Heart left ventricle (tissue), 16 donors: ENCODE results near the gene MBTPS2. TPM values are rescaled to one million over a fixed set of nuclear protein-coding genes. Genes with fewer than 3 reads are reported as not detected.

Experiments
- ATAC-seq, 4 donors: fragments of 200-7000 bp; cut with Tn5 transposase; one replicate each; pipeline ENCODE4 v1.9.1; 2020 to 2022; ENCODE audit warnings: moderate library complexity in 4 of 4, mild to moderate bottlenecking in 3 of 4, moderate number of reproducible peaks in 1 of 4
- DNase-seq, 5 donors: peaks; one replicate each; pipeline ENCODE4 v3.0.0-alpha.2; 2020
- H3K27ac ChIP-seq, 12 donors: fragments of 200-600 bp; sonication (generic) in 4 of 12; one replicate each; pipeline versions ENCODE4 v1.5.0 to v1.8.0; 2016 to 2022; ENCODE audit warnings: mild to moderate bottlenecking in 2 of 12
- H3K27me3 ChIP-seq, 9 donors: fragments of 200-600 bp; sonication (generic) in 2 of 9; one replicate each; pipeline versions ENCODE4 v1.5.1 to v1.8.0; 2016 to 2022; ENCODE audit warnings: mild to moderate bottlenecking in 3 of 9
- H3K36me3 ChIP-seq, 9 donors: fragments of 200-600 bp; sonication (generic) in 2 of 9; one replicate each; pipeline versions ENCODE4 v1.5.0 to v1.8.0; 2018 to 2022; ENCODE audit warnings: mild to moderate bottlenecking in 2 of 9
- H3K4me1 ChIP-seq, 12 donors: fragments of 200-600 bp; sonication (generic) in 4 of 12; one replicate each; pipeline versions ENCODE4 v1.5.0 to v1.8.0; 2016 to 2022; ENCODE audit warnings: mild to moderate bottlenecking in 3 of 12
- H3K4me3 ChIP-seq, 12 donors: fragments of 200-600 bp; sonication (generic) in 4 of 12; one replicate each; pipeline versions ENCODE4 v1.5.0 to v1.8.0; 2017 to 2022; ENCODE audit warnings: mild to moderate bottlenecking in 9 of 12, moderate library complexity in 4 of 12
- H3K9me3 ChIP-seq, 12 donors: fragments of 200-600 bp; sonication (generic) in 4 of 12; one replicate each; pipeline versions ENCODE4 v1.5.0 to v1.8.0; 2016 to 2022; ENCODE audit warnings: mild to moderate bottlenecking in 1 of 12
- POLR2A ChIP-seq, 2 donors: fragments of 450-650 bp; IDR thresholded peaks; one replicate each; pipeline ENCODE4 v1.6.1; 2017; ENCODE audit warnings: antibody characterized with exemption in 2 of 2, mild to moderate bottlenecking in 2 of 2, moderate library complexity in 2 of 2
- WGBS, 4 donors: extraction: QIAGEN DNeasy Blood & Tissue Kit in 2 of 4; methylation state at CpG; one replicate each; pipeline versions ENCODE4 v1.1.5 to v1.1.7; 2013 to 2018; 5-methylcytosine and 5-hydroxymethylcytosine counted together
- intact Hi-C, 10 donors: fragments of 100-400 bp; cut with DNase I; formaldehyde crosslinking; loops; one replicate each; pipeline versions ENCODE4 v1.11.1 to v1.14.2; 2022
- polyA plus RNA-seq, 2 donors: library from polyadenylated mRNA; stranded (reverse); fragments of 200-250 nt; gene quantifications; one replicate each; pipeline ENCODE4 v1.2.3, GENCODE V29; 2013
- total RNA-seq, 9 donors: library from RNA; depleted of rRNA in 2 of 9; stranded (reverse); fragments of >200 nt in 2 of 9; fragmentation: NEBNext Ultra II Directional in 3 of 9; extraction: Animal tissue kit (Norgen Biotek cat#: 25700) in 3 of 9; gene quantifications; one replicate each; pipeline versions ENCODE4 v1.1.0 to v1.2.4, GENCODE V29; 2016 to 2023
- TF ChIP-seq, protein P1 (sequence below), 12 donors: fragments of 200-600 bp; sonication (generic) in 4 of 12; IDR thresholded peaks; one replicate each; pipeline versions ENCODE4 v1.5.0 to v1.8.0; 2018 to 2022; ENCODE audit warnings: antibody characterized with exemption in 12 of 12, mild to moderate bottlenecking in 5 of 12
- donor health status: ischemic (EF 13 %, LVEDD 7.1; RV severe dilation, severe dysfunction).
- donor health status: healthy with polysubstance abuse.
- donor health status: DM: no; HTN: yes; CAD: no.
- donor health status: DM: no; HTN: no; CAD: no.
- donor health status: ischemic (EF 25% LVEDD 6.9; RV normal size, moderate dysfunction).
- donor health status: ischemic (EF 25% LVEDD 5.7; RV mildly dilated, moderate dysfunction).
- donor health status: healthy.
- donor health status: DM: yes; HTN: yes; CAD: no.
- donor health status: ischemic (EF 35%, LVEDD 5.7; RV mildly dilated, moderate dysfunction).
- donor health status: nonischemic (EF 11% LVEDD 7.7; RV severe dilation, severe dysfunction).
- donor health status: DM: yes; HTN: yes; CAD: no.
- donor health status: PGD.
- donor health status: ischemic (EF 29% LVEDD 5.4; RV normal size, mild dysfunction).
- donor health status: nonischemic (EF 23%, LVEDD 6.1; RV moderate dilation, normal function).

Gene MBTPS2
- total and polyA plus RNA-seq, 11 donors = 2.6 to 14.8 (median 11.5) TPM

- Histone ChIP-seq H3K4me3 (no peak overlapping the region), H3K4me1 (peaks cover 0 to 9% (median 0%) of the 10 kb centered on the region in 12 donors), H3K36me3 (no peaks in the 10 kb centered on the region), H3K27me3 (peaks cover 0 to 9% (median 0%) of the 10 kb centered on the region in 9 donors), H3K27ac (peak overlapping the region in 1 of 12 donors; percentile 33), H3K9me3 (no peaks in the 10 kb centered on the region)
- intact Hi-C loops = no loop called here
- ATAC-seq = no peak
- no peak for TF ChIP-seq POLR2A (IDR thresholded peaks at IDR 0.05)
- TF ChIP-seq, protein P1, sequence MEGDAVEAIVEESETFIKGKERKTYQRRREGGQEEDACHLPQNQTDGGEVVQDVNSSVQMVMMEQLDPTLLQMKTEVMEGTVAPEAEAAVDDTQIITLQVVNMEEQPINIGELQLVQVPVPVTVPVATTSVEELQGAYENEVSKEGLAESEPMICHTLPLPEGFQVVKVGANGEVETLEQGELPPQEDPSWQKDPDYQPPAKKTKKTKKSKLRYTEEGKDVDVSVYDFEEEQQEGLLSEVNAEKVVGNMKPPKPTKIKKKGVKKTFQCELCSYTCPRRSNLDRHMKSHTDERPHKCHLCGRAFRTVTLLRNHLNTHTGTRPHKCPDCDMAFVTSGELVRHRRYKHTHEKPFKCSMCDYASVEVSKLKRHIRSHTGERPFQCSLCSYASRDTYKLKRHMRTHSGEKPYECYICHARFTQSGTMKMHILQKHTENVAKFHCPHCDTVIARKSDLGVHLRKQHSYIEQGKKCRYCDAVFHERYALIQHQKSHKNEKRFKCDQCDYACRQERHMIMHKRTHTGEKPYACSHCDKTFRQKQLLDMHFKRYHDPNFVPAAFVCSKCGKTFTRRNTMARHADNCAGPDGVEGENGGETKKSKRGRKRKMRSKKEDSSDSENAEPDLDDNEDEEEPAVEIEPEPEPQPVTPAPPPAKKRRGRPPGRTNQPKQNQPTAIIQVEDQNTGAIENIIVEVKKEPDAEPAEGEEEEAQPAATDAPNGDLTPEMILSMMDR (IDR thresholded peaks at IDR 0.05) = no peak
- no peak for DNase-seq
- WGBS, 4 donors = 57 to 73% (median 63%) methylated on average over 7 of the region's 7 CpGs
These were observed 37.3 kb upstream of the MBTPS2 start for GRCh38 chrX:21802054-21802670.

- Histone ChIP-seq H3K27ac (peak overlapping the region in 1 of 12 donors; percentile 33), H3K27me3 (peaks cover 0 to 9% (median 0%) of the 10 kb centered on the region in 9 donors), H3K4me1 (peaks cover 0 to 9% (median 0%) of the 10 kb centered on the region in 12 donors), H3K4me3 (no peak overlapping the region), H3K36me3 (no peaks in the 10 kb centered on the region), H3K9me3 (no peaks in the 10 kb centered on the region)
- ATAC-seq (no peak), DNase-seq (no peak)
- intact Hi-C loops = no loop called here
- TF ChIP-seq, protein P1 (IDR thresholded peaks at IDR 0.05) = no peak
- no peak for TF ChIP-seq POLR2A (IDR thresholded peaks at IDR 0.05)
These were observed 36.6 kb upstream of the MBTPS2 start for GRCh38 chrX:21802839-21803238.

DNA sequence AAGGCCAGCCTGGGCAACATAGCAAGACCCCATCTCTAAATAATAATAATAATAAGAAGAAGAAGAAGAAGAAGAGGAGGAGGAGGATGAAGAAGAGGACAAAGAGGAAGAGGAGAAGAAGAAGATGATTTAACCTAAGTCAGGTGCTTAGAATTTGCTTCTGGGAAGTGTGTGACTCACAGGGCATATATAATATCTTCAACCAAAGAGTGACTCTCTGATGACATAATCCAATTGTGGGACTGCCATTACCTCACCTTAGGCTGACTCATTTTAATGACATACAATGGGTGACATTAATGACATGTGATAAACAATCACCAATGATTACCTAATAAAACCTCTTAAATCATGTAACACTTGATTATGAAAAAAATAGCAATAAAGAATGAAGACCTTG, 32.7 kb upstream of the MBTPS2 start:
- ATAC-seq (no peak), DNase-seq (no peak)
- H3K27ac ChIP-seq = no peak overlapping the region
- no peak overlapping the region for H3K4me3 ChIP-seq
- no peak for TF ChIP-seq POLR2A (IDR thresholded peaks at IDR 0.05)
- TF ChIP-seq, protein P1 (IDR thresholded peaks at IDR 0.05) = no peak
- no peaks in the 10 kb centered on the region for H3K36me3 ChIP-seq
- H3K4me1 ChIP-seq = no peaks in the 10 kb centered on the region
- H3K27me3 ChIP-seq = peaks cover 0 to 4% (median 0%) of the 10 kb centered on the region in 9 donors
- no peaks in the 10 kb centered on the region for H3K9me3 ChIP-seq
- intact Hi-C loops = no loop called here

DNA sequence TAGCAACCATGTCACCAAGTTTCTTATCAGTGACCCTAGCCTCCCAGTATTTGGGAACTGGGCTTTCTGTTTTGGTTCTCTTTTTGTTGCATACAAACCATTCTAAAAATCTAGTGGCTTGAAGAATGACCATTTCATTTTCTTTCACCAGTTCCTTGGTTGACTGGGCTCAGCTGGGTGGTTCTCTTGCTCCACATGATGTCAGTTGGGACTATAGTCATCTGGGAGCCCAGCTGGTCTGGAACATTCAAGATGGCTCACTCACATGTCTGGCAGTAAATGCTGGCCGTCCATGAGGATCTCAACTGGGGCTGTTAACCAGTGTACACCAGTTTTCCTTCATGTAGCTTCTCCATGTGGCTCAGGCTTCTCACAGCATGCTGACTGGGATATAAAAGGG, 27.6 kb upstream of the MBTPS2 start:
- no peaks in the 10 kb centered on the region for H3K27me3 ChIP-seq
- H3K4me1 ChIP-seq = no peaks in the 10 kb centered on the region
- DNase-seq (no peak), ATAC-seq (no peak)
- no peak overlapping the region for H3K4me3 ChIP-seq
- no peaks in the 10 kb centered on the region for H3K36me3 ChIP-seq
- intact Hi-C loops = no loop called here
- no peak overlapping the region for H3K27ac ChIP-seq
- WGBS, 4 donors = 69 to 96% (median 75%) methylated on average over 1 of the region's 1 CpG
- TF ChIP-seq, protein P1 (IDR thresholded peaks at IDR 0.05) = no peak
- no peak for TF ChIP-seq POLR2A (IDR thresholded peaks at IDR 0.05)
- H3K9me3 ChIP-seq = no peaks in the 10 kb centered on the region
